Prostate gland (tissue), 1 donor: ENCODE results near the gene GALC.

Source experiments
- POLR2A ChIP-seq: fragments of 450-650 bp; IDR thresholded peaks from one replicate; pipeline ENCODE4 v1.6.1; 2016; ENCODE audit warnings: antibody characterized with exemption, mild to moderate bottlenecking
- POLR2AphosphoS5 ChIP-seq: sonication (generic); formaldehyde crosslinking; IDR thresholded peaks from one replicate; pipeline ENCODE4 v1.6.1; 2017; ENCODE audit warnings: antibody characterized with exemption

- TF ChIP-seq POLR2A, result no peak
- TF ChIP-seq POLR2AphosphoS5, result no peak
Measured at GRCh38 chr14:88007608-88008007, 14.6 kb upstream of the GALC start.
